Activated T-helper 1 cell treated with Interleukin-2 at 50 U/mL for 16 hours (primary cell): ENCODE data around the gene POLH.
"Not testable (repeated sequence)": the region's sequence is repeated elsewhere in the genome, so short reads cannot be mapped to it uniquely, and the experiment has no call there.

Experiments used
- DNase-seq: peaks from one replicate; pipeline ENCODE4 v3.0.0-alpha.2; 2020; ENCODE audit warnings: low read depth

POLH gene

GRCh38 chr6:43630980-43631619, 55.1 kb downstream of the POLH start:
- no peak for DNase-seq

- not testable (repeated sequence) for DNase-seq
Observed at GRCh38 chr6:43633002-43633401, 57.0 kb downstream of the POLH start.

- DNase-seq, result no peak
Observed at GRCh38 chr6:43634702-43635303, 58.8 kb downstream of the POLH start.

DNA sequence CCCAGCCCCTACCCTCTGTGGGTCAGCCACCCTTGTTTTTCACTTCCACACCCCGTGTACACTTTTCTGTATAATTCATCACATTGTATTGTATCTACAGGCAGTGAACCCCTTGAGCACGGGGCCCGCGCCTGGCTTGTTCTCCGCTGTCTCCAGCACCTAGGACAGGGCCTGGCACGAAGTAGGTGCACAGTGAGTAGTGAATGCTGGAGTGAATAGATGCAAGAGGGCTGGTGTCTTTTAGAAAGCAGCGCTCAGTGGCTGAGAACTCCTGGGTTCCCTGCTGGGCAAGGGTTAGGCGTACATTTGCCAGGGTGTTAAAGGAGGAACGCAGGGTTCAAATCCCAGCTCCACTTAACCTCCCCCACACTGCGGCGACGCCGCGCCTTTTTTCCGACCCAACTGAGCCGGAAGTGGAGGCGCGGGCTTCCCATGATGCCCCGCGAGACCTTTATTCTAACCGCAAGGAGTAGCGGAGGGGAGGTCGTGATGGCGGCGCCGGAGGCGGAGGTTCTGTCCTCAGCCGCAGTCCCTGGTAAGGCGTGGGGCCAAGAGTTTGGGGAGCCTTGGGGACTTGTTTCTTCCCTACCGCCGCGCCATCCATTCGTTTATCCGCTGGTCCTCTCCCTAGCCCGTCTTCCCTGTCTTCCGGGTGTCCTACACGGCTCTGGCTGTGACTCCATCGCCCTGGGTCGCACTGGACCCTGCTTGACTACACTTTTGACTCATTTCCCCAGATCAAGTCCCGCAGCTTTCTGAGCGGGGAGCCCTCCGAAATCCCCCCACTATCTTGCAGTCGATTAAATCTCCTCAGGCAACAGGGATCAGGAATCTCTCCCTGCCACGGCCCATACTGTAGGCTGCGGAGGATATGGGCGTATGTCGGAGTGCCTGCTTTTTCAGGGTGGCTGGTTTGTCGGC, 59.7 kb downstream of the POLH start, which contains the start of gene MAD2L1BP:
Gene MAD2L1BP (plus strand): TSS at position 454 of the 921 bp plus-strand sequence. CDS start 36 bp downstream, at position 490.
- DNase-seq, result peak; percentile 79

DNA sequence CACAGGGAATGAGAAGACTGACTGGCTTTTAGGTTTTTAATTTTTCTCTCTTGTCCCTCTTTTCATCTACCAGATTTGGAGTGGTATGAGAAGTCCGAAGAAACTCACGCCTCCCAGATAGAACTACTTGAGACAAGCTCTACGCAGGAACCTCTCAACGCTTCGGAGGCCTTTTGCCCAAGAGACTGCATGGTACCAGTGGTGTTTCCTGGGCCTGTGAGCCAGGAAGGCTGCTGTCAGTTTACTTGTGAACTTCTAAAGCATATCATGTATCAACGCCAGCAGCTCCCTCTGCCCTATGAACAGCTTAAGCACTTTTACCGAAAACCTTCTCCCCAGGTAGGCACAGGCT, 60.3 kb downstream of the POLH start:
- DNase-seq, result no peak

DNA sequence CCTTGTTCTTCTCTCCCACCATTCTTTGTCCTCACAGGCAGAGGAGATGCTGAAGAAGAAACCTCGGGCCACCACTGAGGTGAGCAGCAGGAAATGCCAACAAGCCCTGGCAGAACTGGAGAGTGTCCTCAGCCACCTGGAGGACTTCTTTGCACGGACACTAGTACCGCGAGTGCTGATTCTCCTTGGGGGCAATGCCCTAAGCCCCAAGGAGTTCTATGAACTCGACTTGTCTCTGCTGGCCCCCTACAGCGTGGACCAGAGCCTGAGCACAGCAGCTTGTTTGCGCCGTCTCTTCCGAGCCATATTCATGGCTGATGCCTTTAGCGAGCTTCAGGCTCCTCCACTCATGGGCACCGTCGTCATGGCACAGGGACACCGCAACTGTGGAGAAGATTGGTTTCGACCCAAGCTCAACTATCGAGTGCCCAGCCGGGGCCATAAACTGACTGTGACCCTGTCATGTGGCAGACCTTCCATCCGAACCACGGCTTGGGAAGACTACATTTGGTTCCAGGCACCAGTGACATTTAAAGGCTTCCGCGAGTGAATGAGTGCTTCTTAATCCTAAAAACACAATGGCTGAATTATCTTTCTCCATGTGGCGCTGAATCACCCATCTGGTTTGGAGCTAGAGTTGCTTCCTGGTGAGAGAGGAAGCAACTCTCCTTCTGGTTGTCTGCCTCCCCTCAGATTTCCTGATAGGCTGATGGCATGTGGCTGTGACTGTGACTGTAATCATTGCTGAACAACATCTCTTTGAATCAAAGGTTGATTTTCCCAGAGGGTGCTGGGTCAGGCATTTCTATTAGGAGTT, 64.2 kb downstream of the POLH start:
- no peak for DNase-seq

DNA sequence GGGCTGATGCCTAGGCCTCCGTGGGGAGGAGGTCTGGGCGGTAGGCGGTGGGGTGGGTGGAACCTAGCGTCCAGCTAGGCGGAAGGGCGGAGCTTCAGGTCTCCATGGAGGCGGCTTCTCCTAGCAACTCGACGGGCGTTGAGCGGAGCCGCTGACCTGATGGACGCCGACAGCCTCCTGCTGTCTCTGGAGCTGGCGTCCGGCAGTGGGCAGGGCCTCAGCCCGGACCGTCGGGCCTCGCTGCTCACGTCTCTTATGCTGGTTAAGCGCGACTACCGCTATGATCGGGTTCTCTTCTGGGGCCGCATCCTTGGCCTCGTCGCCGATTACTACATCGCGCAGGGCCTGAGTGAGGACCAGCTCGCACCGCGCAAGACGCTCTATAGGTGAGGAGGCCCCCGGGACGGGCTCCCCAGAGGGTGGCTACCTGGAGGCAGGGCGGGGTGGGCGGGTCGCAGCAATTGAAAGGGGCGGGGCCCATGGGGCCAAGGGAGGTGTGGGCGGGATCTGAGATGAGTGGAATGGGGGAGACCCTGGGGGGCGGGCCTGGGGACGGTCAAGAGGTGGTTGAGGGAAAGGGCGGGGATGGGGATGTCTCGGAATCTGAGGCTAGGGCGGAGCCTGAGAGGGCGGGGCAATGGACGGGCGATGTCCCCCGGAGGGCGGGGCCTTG, 69.1 kb downstream of the POLH start, which contains the start of gene RSPH9:
Gene RSPH9 (plus strand): TSS at position 97 of the 673 bp plus-strand sequence. CDS start 63 bp downstream, at position 160.
- peak; percentile 33 for DNase-seq

- DNase-seq, result no peak
Observed at GRCh38 chr6:43645613-43645964, 69.6 kb downstream of the POLH start.

DNA sequence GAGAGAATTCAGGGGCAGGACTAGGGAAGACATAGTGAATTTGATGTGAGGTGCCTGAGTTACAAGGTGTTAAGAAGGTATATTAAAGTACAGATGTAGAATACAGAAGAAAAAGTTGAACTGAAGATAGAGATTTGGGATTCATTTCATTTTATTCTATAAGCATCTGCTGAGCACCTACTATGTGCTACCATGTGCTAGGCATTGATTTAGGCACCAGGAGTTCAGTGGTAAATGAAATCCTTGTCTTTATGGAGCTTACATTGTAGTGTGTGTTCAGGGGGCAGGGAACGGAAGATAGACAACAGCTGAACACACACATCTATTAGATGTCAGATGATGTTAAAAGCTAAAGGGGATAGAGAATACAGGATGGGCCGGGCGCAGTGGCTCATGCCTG, 71.6 kb downstream of the POLH start:
- DNase-seq, result no peak

- no peak for DNase-seq
Observed at GRCh38 chr6:43648248-43648647, 72.3 kb downstream of the POLH start.

DNA sequence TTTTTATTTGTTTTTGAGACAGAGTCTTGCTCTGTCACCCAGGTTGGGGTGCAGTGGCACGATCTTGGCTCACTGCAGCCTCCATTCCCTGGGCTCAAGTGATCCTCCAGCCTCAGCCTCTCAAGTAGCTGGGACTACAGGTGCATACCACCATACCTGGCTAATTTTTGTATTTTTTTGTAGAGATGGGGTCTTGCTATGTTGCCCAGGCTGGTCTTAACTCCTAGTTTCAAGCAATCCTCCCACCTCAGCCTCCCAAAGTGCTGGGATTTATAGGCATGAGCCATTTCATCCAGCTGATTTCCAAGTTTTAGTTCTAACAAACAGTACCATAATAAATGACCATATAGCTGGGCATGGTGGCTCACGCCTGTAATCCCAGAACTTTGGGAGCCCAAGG, 76.8 kb downstream of the POLH start:
- DNase-seq, result not testable (repeated sequence)

DNA sequence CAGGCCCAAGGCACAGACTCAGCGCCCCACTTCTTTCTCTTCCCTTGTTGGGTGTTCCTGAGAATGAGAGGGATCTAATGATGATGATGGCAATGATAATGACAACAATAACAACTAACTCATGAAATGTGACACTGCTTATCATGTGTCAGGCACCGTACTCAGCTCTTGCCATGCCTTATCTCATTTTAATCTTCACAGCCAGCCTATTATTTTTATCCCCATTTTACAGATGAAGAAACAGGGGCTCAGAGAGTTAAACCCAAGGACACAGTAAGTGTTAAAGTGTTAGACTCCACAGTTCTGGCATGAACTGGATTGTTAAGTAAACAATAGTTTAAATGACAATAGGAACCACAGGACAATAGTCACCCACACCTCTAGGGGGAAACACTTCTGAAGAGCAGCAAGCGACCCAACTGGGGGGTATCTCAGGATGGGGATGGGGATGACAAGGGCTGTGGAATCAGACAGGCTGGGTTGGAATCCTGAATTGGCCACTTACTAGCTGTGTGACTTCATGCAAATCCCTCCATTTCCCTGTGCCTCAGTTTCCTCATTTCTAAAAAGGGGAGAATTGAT, 81.3 kb downstream of the POLH start:
- no peak for DNase-seq

DNA sequence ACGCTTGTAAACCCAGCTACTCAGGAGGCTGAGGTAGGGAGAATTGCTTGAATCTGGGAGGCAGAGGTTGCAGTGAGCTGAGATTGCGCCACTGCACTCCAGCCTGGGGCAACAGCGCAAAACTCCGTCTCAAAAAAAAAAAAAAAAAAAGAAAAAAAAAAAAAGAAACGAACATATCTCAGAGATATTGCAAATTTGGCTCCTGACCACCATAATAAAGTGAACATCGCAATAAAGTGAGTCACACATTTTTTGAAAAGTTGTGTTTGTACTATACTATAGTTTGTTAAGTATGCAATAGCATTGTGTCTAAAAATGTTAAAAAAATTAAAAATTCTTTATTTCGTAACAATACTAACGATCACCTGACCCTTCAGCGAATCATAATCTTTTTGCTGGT, 82.2 kb downstream of the POLH start:
- no peak for DNase-seq

DNA sequence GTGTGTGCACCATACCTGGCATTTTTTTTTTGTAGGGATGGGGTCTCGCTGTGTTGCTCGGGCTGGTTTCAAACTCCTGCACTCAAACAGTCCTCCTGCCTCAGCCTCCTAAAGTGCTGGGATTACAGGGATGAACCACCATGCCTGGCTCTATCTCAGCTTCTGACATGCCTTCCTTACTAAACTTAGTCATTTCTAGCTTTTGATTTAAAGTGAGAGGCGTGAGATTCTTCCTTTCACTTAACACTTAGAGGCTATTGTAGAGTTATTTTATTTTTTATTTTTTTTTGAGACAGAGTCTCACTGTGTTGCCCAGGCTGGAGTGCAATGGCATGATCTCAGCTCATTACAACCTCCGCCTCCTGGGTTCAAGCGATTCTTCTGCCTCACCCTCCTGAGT, 87.0 kb downstream of the POLH start:
- not testable (repeated sequence) for DNase-seq
